GM12891 (cell line): ENCODE data around the gene RFXANK.

ENCODE experiments used
- POLR2A ChIP-seq: IDR thresholded peaks from 2 replicates; pipeline ENCODE4 v1.6.1; 2011; ENCODE audit warnings: low read depth, low read length, control low read depth
- TAF1 ChIP-seq: IDR thresholded peaks from 2 replicates; pipeline ENCODE4 v1.6.1; 2011; ENCODE audit warnings: low read depth, low read length, control low read depth

- TF ChIP-seq POLR2A (no peak), TAF1 (no peak)
These were observed 48.4 kb downstream of the RFXANK start for GRCh38 chr19:19240476-19240875.
